ENCODE results near the gene TNP1. TPM values are rescaled to one million over a fixed set of nuclear protein-coding genes. Genes with fewer than 3 reads are reported as not detected.

TNP1 gene
- total RNA-seq, 1 donor from 2014 or later = not detected

GRCh38 chr2:216845426-216845825 lies 14.4 kb downstream of the TNP1 start:
- intact Hi-C loops (cut with micrococcal nuclease) = no loop called here

- intact Hi-C loops (cut with micrococcal nuclease) = no loop called here
These were observed 17.2 kb downstream of the TNP1 start for GRCh38 chr2:216842636-216843035.

GRCh38 chr2:216839688-216840087 lies 20.2 kb downstream of the TNP1 start:
- intact Hi-C loops (cut with micrococcal nuclease) = no loop called here

GRCh38 chr2:216838151-216838550 lies 21.7 kb downstream of the TNP1 start:
- intact Hi-C loops (cut with micrococcal nuclease) = no loop called here

GRCh38 chr2:216837740-216838139 lies 22.1 kb downstream of the TNP1 start:
- intact Hi-C loops (cut with micrococcal nuclease) = no loop called here

GRCh38 chr2:216833061-216833460 lies 26.8 kb downstream of the TNP1 start:
- intact Hi-C loops (cut with micrococcal nuclease) = no loop called here

- intact Hi-C loops (cut with micrococcal nuclease) = no loop called here
These were observed 29.5 kb downstream of the TNP1 start for GRCh38 chr2:216830346-216830745.

- intact Hi-C loops (cut with micrococcal nuclease) = no loop called here
These were observed 30.3 kb downstream of the TNP1 start for GRCh38 chr2:216829533-216829932.

- intact Hi-C loops (cut with micrococcal nuclease) = no loop called here
These were observed 32.7 kb downstream of the TNP1 start for GRCh38 chr2:216827073-216827720.

- intact Hi-C loops (cut with micrococcal nuclease) = no loop called here
These were observed 37.4 kb downstream of the TNP1 start for GRCh38 chr2:216822470-216822869.

- intact Hi-C loops (cut with micrococcal nuclease) = no loop called here
These were observed 39.2 kb downstream of the TNP1 start for GRCh38 chr2:216820709-216821108.

- intact Hi-C loops (cut with micrococcal nuclease) = no loop called here
These were observed 40.1 kb downstream of the TNP1 start for GRCh38 chr2:216819766-216820165.

GRCh38 chr2:216819055-216819454 lies 40.8 kb downstream of the TNP1 start:
- intact Hi-C loops (cut with micrococcal nuclease) = no loop called here

GRCh38 chr2:216810399-216811160 lies 49.3 kb downstream of the TNP1 start:
- intact Hi-C loops (cut with micrococcal nuclease) = no loop called here

Other genes starting within 250 kb of the TNP1 start
- 24.9 and 25.7 TPM in 2 replicates for gene IGFBP2, start 226.6 kb downstream of the TNP1 start, total RNA-seq
- not detected in 2 replicates for gene IGFBP5, start 164.5 kb downstream of the TNP1 start, total RNA-seq